Activated CD4-positive, alpha-beta T cell treated with anti-CD3 and anti-CD28 coated beads, Interleukin-10, Interleukin-2, amounts not matched to agents 100 ng/mL and 50 ng/mL, durations not matched to agents 16 hours and 8 hours (primary cell): ENCODE measurements around the gene NALCN.

Source experiments
- DNase-seq: peaks from one replicate; pipeline ENCODE4 v3.0.0-alpha.2; 2020

The NALCN gene

GRCh38 chr13:101267656-101268055, 148.7 kb downstream of the NALCN start:
- DNase-seq, result peak; percentile 38

DNA sequence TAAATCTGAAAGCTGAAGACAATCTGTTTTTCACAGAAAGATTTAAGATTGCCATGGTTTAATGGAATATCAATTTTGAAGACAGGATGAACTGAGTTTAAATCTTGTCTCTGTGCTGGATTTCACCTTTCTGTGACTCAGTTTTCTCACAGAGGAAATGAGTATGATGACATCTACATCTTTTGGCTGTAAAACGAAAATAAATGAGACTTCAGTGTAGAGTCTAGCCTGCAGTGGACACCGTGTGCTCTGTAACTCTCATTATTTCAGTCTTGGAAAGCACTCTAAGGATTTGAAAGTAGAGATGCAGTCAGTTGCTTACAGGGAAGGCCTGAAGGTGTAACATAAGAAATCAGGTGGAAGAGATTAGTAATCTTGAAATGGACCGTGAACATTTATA, 150.4 kb downstream of the NALCN start:
- DNase-seq, result peak; percentile 25

GRCh38 chr13:101264931-101265330, 151.4 kb downstream of the NALCN start:
- peak; percentile 8 for DNase-seq

GRCh38 chr13:101262306-101262705, 154.0 kb downstream of the NALCN start:
- DNase-seq, result no peak

DNA sequence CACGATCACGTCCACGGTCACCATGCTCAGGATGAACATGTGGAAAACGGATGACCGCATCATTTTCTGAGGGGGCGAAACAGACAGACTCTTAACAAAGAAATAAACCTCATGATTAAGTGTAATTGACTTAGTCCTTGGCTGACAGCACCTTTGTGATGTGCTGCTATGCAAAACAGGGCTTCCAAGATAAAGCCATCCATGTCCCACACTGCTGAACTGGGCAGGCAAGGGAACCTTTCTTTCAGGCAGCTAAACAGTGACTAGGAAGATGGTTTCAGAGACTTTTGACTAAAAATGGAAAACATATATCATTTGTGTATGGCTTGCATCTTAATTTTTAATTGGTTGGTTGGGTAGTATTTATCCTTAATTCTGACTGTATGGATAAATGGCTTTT, 157.8 kb downstream of the NALCN start:
- no peak for DNase-seq

DNA sequence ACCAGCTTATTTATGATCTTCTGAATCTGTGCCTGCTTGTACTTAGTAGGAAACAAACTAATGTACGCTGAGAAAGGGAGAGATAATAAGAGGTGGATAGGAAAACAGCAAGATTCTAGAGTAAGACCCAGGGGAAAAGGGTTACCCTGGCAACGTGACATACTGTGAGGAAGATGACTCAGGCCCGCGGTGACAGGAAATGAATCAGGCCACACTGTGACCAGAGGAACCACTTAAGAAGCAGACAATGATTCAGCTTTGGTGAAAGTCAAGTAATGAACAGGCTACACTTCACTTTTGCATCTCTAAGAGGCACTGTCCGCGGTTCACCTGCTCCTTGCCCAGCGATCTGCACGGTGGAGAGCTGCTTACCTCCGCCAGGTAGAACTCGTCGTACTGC, 158.2 kb downstream of the NALCN start:
- DNase-seq, result peak; percentile 89

DNA sequence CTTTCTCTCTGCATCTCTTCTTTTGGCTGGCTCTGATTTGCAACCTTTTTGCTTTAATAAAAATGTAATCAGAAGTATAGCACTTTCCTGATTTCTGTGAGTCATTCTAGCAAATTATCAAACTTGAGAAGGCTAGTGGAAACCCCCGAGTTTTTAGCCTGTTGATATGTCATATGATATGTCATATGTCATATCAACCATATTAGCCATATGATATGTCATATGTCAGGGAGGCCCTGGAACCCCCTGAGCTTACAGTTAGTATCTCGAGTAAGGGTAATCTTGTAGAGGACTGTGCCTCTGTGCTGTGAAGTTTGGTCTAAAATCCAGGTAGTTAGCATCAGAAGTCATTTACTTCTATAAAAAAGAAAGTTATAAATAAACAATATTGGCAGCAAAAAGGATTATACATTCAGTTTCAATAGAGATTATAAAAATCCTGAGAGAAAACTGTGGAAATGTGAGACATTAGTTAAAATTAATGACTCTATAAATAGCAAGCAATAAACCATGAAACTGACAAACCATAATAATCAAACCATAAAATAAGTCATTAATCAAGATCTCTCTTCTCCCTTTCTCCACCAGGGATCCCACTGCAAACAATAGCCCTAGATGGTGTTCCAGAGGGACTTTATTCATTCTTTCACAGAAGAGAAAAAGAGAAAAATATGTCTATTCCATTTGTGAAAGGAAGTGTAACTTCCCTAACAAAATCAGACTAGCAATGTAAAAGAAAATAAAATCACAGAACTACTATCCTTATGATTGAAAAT, 167.4 kb downstream of the NALCN start:
- no peak for DNase-seq

DNA sequence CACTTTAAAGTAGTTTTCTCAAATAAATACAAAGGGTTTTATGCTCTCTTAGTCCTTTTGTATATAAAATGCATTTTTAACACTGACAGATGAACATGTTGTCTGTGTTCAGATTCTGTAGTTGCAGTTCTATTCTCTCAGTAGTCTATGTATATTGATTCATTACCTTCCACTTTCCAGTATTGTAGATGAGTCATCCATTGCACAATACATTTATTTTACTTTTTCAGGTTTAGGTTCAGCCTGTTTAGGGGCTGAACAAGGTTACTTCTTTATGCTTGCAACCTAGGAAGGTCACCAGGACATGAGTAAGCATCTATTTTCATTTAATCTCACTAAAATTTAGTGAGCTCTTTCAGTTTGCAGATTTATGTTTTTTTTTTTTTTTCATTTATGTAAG, 173.6 kb downstream of the NALCN start:
- DNase-seq, result peak; percentile 3

- DNase-seq, result no peak
These were observed 177.8 kb downstream of the NALCN start for GRCh38 chr13:101238555-101238954.

- no peak for DNase-seq
These were observed 184.4 kb downstream of the NALCN start for GRCh38 chr13:101231751-101232428.

- no peak for DNase-seq
These were observed 185.9 kb downstream of the NALCN start for GRCh38 chr13:101230271-101230890.

DNA sequence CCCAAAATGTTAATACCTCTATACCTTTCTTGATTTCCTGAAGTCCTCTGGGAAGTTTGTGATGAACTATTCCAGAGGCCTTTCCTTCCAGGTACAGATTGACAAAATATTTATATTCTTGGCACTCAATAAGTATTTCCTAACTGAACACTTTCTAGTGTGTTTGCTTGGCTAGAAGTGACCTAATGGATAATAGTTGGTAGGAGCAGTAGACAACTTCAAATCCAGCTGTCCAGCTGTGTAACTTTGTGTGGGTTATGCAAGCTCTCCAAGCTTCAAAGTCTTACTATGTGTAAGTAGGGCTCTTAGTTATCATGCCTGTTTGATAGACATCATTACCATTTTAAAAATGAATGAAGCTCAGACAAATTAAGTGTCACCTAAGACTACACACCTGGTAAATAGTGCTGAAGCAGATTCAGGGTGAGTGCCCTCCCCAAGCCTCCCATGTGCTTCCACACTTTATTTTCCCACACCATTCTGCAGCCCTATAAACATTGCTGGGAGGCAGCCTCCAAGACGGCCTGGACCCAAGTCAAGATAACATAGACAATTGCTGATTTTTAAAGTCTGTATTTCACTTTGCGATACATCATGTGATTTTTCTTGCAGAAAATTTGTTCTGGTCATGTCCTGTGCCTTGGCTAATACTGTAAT, 196.6 kb downstream of the NALCN start:
- DNase-seq, result no peak

GRCh38 chr13:101218484-101218883, 197.8 kb downstream of the NALCN start:
- no peak for DNase-seq

- DNase-seq, result no peak
These were observed 199.2 kb downstream of the NALCN start for GRCh38 chr13:101217086-101217485.

DNA sequence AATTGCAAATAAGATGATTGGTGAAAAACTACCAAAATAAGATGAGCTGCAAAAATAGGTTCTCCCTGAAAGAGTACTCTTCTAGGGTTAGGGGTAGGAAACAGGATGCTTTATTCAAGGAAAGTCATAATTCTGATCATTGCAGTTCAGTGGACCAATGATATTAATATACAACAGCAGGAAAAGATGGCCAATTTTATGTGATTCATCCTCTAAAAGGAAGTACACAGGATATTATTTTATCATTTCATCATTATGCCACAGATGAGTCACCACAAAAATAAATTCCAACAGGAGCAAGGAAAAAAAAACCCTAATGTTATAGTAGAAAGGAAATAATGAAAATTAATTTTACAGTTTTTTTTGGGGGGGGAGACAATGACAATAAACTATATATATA, 205.0 kb downstream of the NALCN start:
- no peak for DNase-seq

- DNase-seq, result no peak
These were observed 205.5 kb downstream of the NALCN start for GRCh38 chr13:101210774-101211173.

GRCh38 chr13:101209206-101209893, 207.0 kb downstream of the NALCN start:
- no peak for DNase-seq

DNA sequence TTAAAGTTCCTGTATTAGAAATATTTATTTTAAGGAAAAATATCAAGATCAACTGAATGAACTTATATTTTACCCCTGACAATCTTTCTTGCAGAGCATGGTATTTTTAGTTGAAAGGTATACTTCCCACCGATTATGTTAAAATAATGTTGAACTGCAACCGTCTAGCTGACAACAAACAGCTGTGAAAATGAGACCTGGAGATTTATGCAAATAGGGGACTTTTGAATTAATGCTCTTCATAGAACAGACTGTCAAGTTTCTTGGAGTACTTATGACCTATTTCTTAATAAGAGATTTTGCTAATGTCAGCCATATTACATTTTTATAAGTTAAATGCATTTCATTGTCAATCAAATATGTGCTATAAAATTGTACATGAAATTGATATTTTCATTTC, 210.9 kb downstream of the NALCN start:
- DNase-seq, result no peak

DNA sequence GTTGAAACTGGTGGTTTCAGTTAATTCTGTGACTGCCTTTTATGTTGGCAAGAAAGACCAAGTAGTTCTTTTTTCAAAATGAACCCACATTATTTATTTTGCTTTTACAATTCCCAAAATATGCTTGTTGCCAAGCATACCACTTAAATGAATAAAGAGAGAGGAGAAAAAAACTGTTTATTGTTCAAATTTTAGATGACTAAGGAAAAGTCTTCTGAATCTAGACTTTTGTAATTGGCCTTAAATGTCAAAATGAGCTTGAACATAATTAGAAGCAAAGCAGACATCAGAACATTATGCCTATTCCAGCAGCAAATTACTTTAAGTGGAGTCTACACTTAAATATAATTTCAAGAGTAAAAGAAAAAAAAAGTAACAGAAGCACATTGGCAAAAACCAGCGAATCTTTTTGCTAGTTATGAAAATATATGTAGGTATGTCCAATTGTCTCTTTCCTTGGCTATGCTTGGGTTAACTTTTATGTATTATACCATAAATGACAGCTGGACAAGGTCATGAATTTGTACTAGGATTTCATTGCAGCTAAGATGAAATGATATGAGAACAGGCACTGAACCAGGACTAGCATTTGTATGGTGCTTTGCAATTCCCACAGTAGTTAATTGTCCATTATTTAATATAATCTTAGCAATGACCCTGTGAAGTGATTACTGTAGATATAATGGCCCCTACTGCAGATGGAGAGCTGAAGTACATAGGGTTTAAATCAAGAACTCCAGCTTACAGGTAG, 211.9 kb downstream of the NALCN start:
- no peak for DNase-seq

GRCh38 chr13:101202590-101202989, 213.7 kb downstream of the NALCN start:
- DNase-seq, result no peak

- DNase-seq, result no peak
These were observed 225.3 kb downstream of the NALCN start for GRCh38 chr13:101190976-101191375.

DNA sequence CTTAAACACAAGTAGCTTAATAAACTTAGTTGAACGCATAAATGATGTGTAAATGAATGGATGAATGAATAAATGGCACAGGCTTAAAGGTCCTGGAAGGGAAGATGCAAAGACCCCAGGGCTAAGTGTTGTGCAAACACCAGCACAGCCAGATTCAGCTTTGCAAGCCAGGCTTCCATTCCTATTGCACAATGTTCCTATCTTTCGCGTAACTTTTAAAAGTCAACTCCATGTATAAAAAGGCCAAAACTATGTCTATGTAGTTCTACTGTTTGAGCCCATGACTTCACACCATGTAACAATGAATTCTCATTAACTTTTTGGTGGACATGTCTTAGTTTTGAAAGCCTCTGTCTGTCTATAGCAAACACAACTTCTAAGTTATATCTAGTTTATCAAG, 226.0 kb downstream of the NALCN start:
- DNase-seq, result no peak
